Liver (tissue), 9 donors: ENCODE results near the gene BTNL8. TPM values are rescaled to one million over a fixed set of nuclear protein-coding genes. Genes with fewer than 3 reads are reported as not detected.

Experiments used
- DNase-seq: peaks from one replicate; pipeline ENCODE4 v3.0.0-alpha.2; 2017; ENCODE audit warnings: low spot score
- H3K27ac ChIP-seq, 2 donors: one replicate each; pipeline ENCODE4 v1.7.0; 2013; ENCODE audit warnings: inconsistent platforms in 2 of 2, low read length in 2 of 2, control low read depth in 1 of 2, low read depth in 1 of 2, mild to moderate bottlenecking in 1 of 2
- H3K27me3 ChIP-seq, 4 donors: one replicate each; pipeline versions ENCODE4 v1.6.1 to v1.7.0; 2013; ENCODE audit warnings: low read length in 3 of 4, inconsistent platforms in 1 of 4, mild to moderate bottlenecking in 1 of 4, moderate library complexity in 1 of 4; ENCODE audit not compliant: control insufficient read depth in 4 of 4, insufficient read depth in 4 of 4
- H3K36me3 ChIP-seq, 4 donors: one replicate each; pipeline versions ENCODE4 v1.6.1 to v1.7.0; 2013; ENCODE audit warnings: low read length in 3 of 4, mild to moderate bottlenecking in 3 of 4, low read depth in 1 of 4, moderate library complexity in 1 of 4; ENCODE audit not compliant: control insufficient read depth in 4 of 4, insufficient read depth in 3 of 4
- H3K4me1 ChIP-seq, 4 donors: one replicate each; pipeline versions ENCODE4 v1.6.1 to v1.7.0; 2013; ENCODE audit warnings: low read length in 3 of 4, mild to moderate bottlenecking in 3 of 4, moderate library complexity in 1 of 4; ENCODE audit not compliant: control insufficient read depth in 4 of 4, insufficient read depth in 4 of 4
- H3K4me3 ChIP-seq, 3 donors: one replicate each; pipeline versions ENCODE4 v1.6.1 to v1.7.0; 2013; ENCODE audit warnings: low read length in 3 of 3, control low read depth in 1 of 3, low read depth in 1 of 3, mild to moderate bottlenecking in 1 of 3
- H3K9ac ChIP-seq, 2 donors: one replicate each; pipeline ENCODE4 v1.7.0; 2013; ENCODE audit warnings: low read length in 2 of 2, mild to moderate bottlenecking in 2 of 2, moderate library complexity in 2 of 2, control low read depth in 1 of 2, low read depth in 1 of 2
- H3K9me3 ChIP-seq, 4 donors: one replicate each; pipeline versions ENCODE4 v1.6.1 to v1.7.0; 2013; ENCODE audit warnings: low read length in 3 of 4; ENCODE audit not compliant: control insufficient read depth in 4 of 4
- ATF3 ChIP-seq: IDR thresholded peaks from 2 replicates; pipeline ENCODE4 v1.6.1; 2016; ENCODE audit warnings: antibody characterized with exemption
- CTCF ChIP-seq: fragments of 150-350 bp; IDR thresholded peaks from 2 replicates; pipeline ENCODE4 v1.5.1; 2017; ENCODE audit warnings: improper control_type of control experiment, low read depth, low read length; ENCODE audit not compliant: missing input control
- FOXA1 ChIP-seq: IDR thresholded peaks from 2 replicates; pipeline ENCODE4 v1.6.1; 2016; ENCODE audit warnings: antibody characterized with exemption
- FOXA2 ChIP-seq: IDR thresholded peaks from 2 replicates; pipeline ENCODE4 v1.6.1; 2016; ENCODE audit warnings: antibody characterized with exemption
- GABPA ChIP-seq, 2 donors: IDR thresholded peaks in 1 of 2; conservative IDR thresholded peaks in 1 of 2; 2 replicates each; pipeline ENCODE4 v1.6.1; 2016; ENCODE audit warnings: antibody characterized with exemption in 2 of 2, mild to moderate bottlenecking in 1 of 2, moderate library complexity in 1 of 2
- HNF4A ChIP-seq, 2 donors: conservative IDR thresholded peaks; 2 replicates each; pipeline ENCODE4 v1.6.1; 2016; ENCODE audit warnings: antibody characterized with exemption in 2 of 2, mild to moderate bottlenecking in 2 of 2
- HNF4G ChIP-seq: IDR thresholded peaks from 2 replicates; pipeline ENCODE4 v1.6.1; 2016; ENCODE audit warnings: antibody characterized with exemption
- JUND ChIP-seq, 2 donors: IDR thresholded peaks; 2 replicates each; pipeline ENCODE4 v1.6.1; 2016; ENCODE audit warnings: antibody characterized with exemption in 2 of 2
- MAX ChIP-seq: IDR thresholded peaks from 2 replicates; pipeline ENCODE4 v1.6.1; 2016; ENCODE audit warnings: antibody characterized with exemption
- NR2F2 ChIP-seq: IDR thresholded peaks from 2 replicates; pipeline ENCODE4 v1.6.1; 2016; ENCODE audit warnings: antibody characterized with exemption
- RAD21 ChIP-seq, 2 donors: IDR thresholded peaks; 2 replicates each; pipeline ENCODE4 v1.6.1; 2016; ENCODE audit warnings: antibody characterized with exemption in 2 of 2, mild to moderate bottlenecking in 2 of 2
- REST ChIP-seq: IDR thresholded peaks from 2 replicates; pipeline ENCODE4 v1.6.1; 2016; ENCODE audit warnings: antibody characterized with exemption, mild to moderate bottlenecking
- RXRA ChIP-seq, 2 donors: IDR thresholded peaks; 2 replicates each; pipeline ENCODE4 v1.6.1; 2017 to 2018; ENCODE audit warnings: antibody characterized with exemption in 2 of 2, mild to moderate bottlenecking in 1 of 2
- SP1 ChIP-seq: IDR thresholded peaks from 2 replicates; pipeline ENCODE4 v1.6.1; 2018; ENCODE audit warnings: antibody characterized with exemption, mild to moderate bottlenecking
- TAF1 ChIP-seq: conservative IDR thresholded peaks from 2 replicates; pipeline ENCODE4 v1.6.1; 2016; ENCODE audit warnings: antibody characterized with exemption, mild to moderate bottlenecking
- YY1 ChIP-seq: IDR thresholded peaks from 2 replicates; pipeline ENCODE4 v1.6.1; 2016; ENCODE audit warnings: antibody characterized with exemption, mild to moderate bottlenecking
- ZBTB33 ChIP-seq: IDR thresholded peaks from 2 replicates; pipeline ENCODE4 v1.6.1; 2016; ENCODE audit warnings: antibody characterized with exemption
- WGBS: extraction: QIAGEN DNeasy Blood & Tissue Kit; methylation state at CpG from one replicate; pipeline ENCODE4 v1.1.7; 2013; 5-methylcytosine and 5-hydroxymethylcytosine counted together
- polyA plus RNA-seq, 2 donors: library from polyadenylated mRNA; stranded (reverse) in 1 of 2; unstranded in 1 of 2; fragments of 200-250 nt in 1 of 2; fragments of >200 nt in 1 of 2; fragmentation: Nextera tagmentation in 1 of 2; extraction: Ambion mirVana in 1 of 2; gene quantifications; one replicate each; pipeline versions ENCODE4 v1.2.1 to v1.2.3, GENCODE V29; 2013 to 2015
- total RNA-seq, 2 donors: library from RNA; depleted of rRNA; stranded (reverse); fragments of >200 nt; gene quantifications; one replicate each; pipeline ENCODE4 v1.2.3, GENCODE V29; 2014
- donor health status: healthy.
- donor health status: healthy.
- donor health status: healthy.
- donor health status: healthy.
- donor health status: healthy.

Gene BTNL8
- total and polyA plus RNA-seq, 4 donors, result 0.14 to 0.67 (median 0.56) TPM

- TF ChIP-seq ZBTB33 (no peak), RAD21 (IDR thresholded peaks at IDR 0.05) (no peak), CTCF (no peak), FOXA1 (no peak)
Observed at GRCh38 chr5:180853848-180854176, 45.1 kb upstream of the BTNL8 start (continued).

- WGBS, result 98% methylated on average over 6 of the region's 6 CpGs
- TF ChIP-seq MAX (no peak), RAD21 (IDR thresholded peaks at IDR 0.05) (no peak), SP1 (no peak), GABPA (IDR thresholded peaks at IDR 0.05 in 1 of 2, conservative IDR thresholded peaks at IDR 0.05 in 1 of 2) (no peak), JUND (IDR thresholded peaks at IDR 0.05) (no peak), ATF3 (no peak), NR2F2 (no peak), HNF4G (no peak)
- H3K4me1 ChIP-seq, result peaks cover 2 to 7% (median 6%) of the 10 kb centered on the region in 4 donors
Observed at GRCh38 chr5:180858586-180858985, 40.4 kb upstream of the BTNL8 start.

GRCh38 chr5:180860273-180860886 is 38.6 kb upstream of the BTNL8 start:
- under 1% methylated on average over 18 of the region's 18 CpGs for WGBS
- Histone ChIP-seq H3K27me3 (no peaks in the 10 kb centered on the region), H3K9ac (peak overlapping the region; percentile 61 to 84), H3K9me3 (no peaks in the 10 kb centered on the region), H3K36me3 (peaks cover 0 to 9% (median 4%) of the 10 kb centered on the region in 4 donors), H3K4me3 (peak overlapping the region; percentile 66 to 89 (median 70)), H3K4me1 (peaks cover 2 to 7% (median 6%) of the 10 kb centered on the region in 4 donors), H3K27ac (peak overlapping the region; percentile 70 to 90)
- peak; percentile 43 for DNase-seq
- TF ChIP-seq RXRA (IDR thresholded peaks at IDR 0.05), result no peak
- no peak for TF ChIP-seq YY1
- no peak for TF ChIP-seq GABPA (IDR thresholded peaks at IDR 0.05 in 1 of 2, conservative IDR thresholded peaks at IDR 0.05 in 1 of 2)
- no peak for TF ChIP-seq ATF3
- no peak for TF ChIP-seq HNF4A (conservative IDR thresholded peaks at IDR 0.05)
- no peak for TF ChIP-seq ZBTB33
- no peak for TF ChIP-seq HNF4G
- TF ChIP-seq MAX, result no peak
- TF ChIP-seq FOXA1, result no peak
- no peak for TF ChIP-seq REST
- TF ChIP-seq FOXA2, result no peak
- no peak for TF ChIP-seq TAF1
- TF ChIP-seq RAD21 (IDR thresholded peaks at IDR 0.05), result no peak

More at GRCh38 chr5:180858586-180858985, 40.4 kb upstream of the BTNL8 start:
- Histone ChIP-seq H3K36me3 (peaks cover 0 to 16% (median 6%) of the 10 kb centered on the region in 4 donors), H3K27ac (no peak overlapping the region), H3K9ac (no peak overlapping the region), H3K27me3 (no peaks in the 10 kb centered on the region), H3K4me3 (no peak overlapping the region), H3K9me3 (no peaks in the 10 kb centered on the region)
- no peak for DNase-seq
